Stimulated activated effector memory CD8-positive, alpha-beta T cell treated with anti-CD3 and anti-CD28 coated beads, Interleukin-12 subunit alpha, Interleukin-12 subunit beta, amount 100 ng/mL, for 72 hours (primary cell): ENCODE data around the gene IFIT5.
A peak's percentile ranks its signal among the peaks of the same experiment; 100 is the strongest.
"Not testable (repeated sequence)": the region's sequence is repeated elsewhere in the genome, so short reads cannot be mapped to it uniquely, and the experiment has no call there.

Experiments used
- ATAC-seq: fragments of 150-1000 bp; cut with Tn5 transposase; 2 replicates; pipeline ENCODE4 v1.10.0; 2021
- DNase-seq, 2 donors: peaks; one replicate each; pipeline ENCODE4 v3.0.0; 2021 to 2022; ENCODE audit warnings: low spot score in 2 of 2
- H3K27ac Mint-ChIP-seq: one replicate; pipeline ENCODE4 v1.8.0; 2022; ENCODE audit warnings: mild to moderate bottlenecking, mixed read lengths
- H3K36me3 Mint-ChIP-seq: one replicate; pipeline ENCODE4 v1.8.0; 2022; ENCODE audit warnings: mild to moderate bottlenecking, mixed read lengths
- H3K4me1 Mint-ChIP-seq: one replicate; pipeline ENCODE4 v1.8.0; 2022; ENCODE audit warnings: mixed read lengths
- H3K4me3 Mint-ChIP-seq: one replicate; pipeline ENCODE4 v1.8.0; 2022; ENCODE audit warnings: mild to moderate bottlenecking, mixed read lengths
- H3K9me3 Mint-ChIP-seq: one replicate; pipeline ENCODE4 v1.8.0; 2022; ENCODE audit warnings: mixed read lengths

The IFIT5 gene

GRCh38 chr10:89410551-89410950, 3.8 kb upstream of the IFIT5 start:
- not testable (repeated sequence) for ATAC-seq, H3K36me3 Mint-ChIP-seq, H3K9me3 Mint-ChIP-seq, H3K4me3 Mint-ChIP-seq
- peak in 1 of 2 donors; percentile 20 for DNase-seq
- H3K4me1 Mint-ChIP-seq, result peaks cover 17% of the 10 kb centered on the region
- peak overlapping the region; percentile 57 for H3K27ac Mint-ChIP-seq

GRCh38 chr10:89411135-89411534, 3.2 kb upstream of the IFIT5 start:
- H3K4me3 Mint-ChIP-seq, DNase-seq, ATAC-seq, H3K36me3 Mint-ChIP-seq, H3K9me3 Mint-ChIP-seq: not testable (repeated sequence)
- peak overlapping the region; percentile 57 for H3K27ac Mint-ChIP-seq
- H3K4me1 Mint-ChIP-seq, result peaks cover 22% of the 10 kb centered on the region

GRCh38 chr10:89412276-89412675, 2.1 kb upstream of the IFIT5 start:
- not testable (repeated sequence) for H3K27ac Mint-ChIP-seq, H3K4me3 Mint-ChIP-seq, H3K9me3 Mint-ChIP-seq, ATAC-seq, H3K36me3 Mint-ChIP-seq
- DNase-seq, result peak in 1 of 2 donors; percentile 47
- peaks cover 30% of the 10 kb centered on the region for H3K4me1 Mint-ChIP-seq

GRCh38 chr10:89413398-89413912, 913 bp upstream of the IFIT5 start:
- ATAC-seq (no peak), DNase-seq (peak in 1 of 2 donors; percentile 36)
- Mint-ChIP-seq H3K4me1 (peaks cover 42% of the 10 kb centered on the region), H3K36me3 (peaks cover 13% of the 10 kb centered on the region), H3K9me3 (no peaks in the 10 kb centered on the region), H3K27ac (peak overlapping the region; percentile 96), H3K4me3 (peak overlapping the region; percentile 94)

GRCh38 chr10:89414879-89415821, 782 bp downstream of the IFIT5 start:
- Mint-ChIP-seq H3K4me3 (peak overlapping the region; percentile 94), H3K36me3 (peaks cover 23% of the 10 kb centered on the region), H3K27ac (peak overlapping the region; percentile 96), H3K9me3 (no peaks in the 10 kb centered on the region), H3K4me1 (peaks cover 42% of the 10 kb centered on the region)
- DNase-seq, result peak in 1 of 2 donors; percentile 29
- peak; percentile 63 for ATAC-seq

- peaks cover 41% of the 10 kb centered on the region for H3K4me1 Mint-ChIP-seq
Observed at GRCh38 chr10:89416465-89416864, 2.1 kb downstream of the IFIT5 start.

GRCh38 chr10:89419548-89419947, 5.2 kb downstream of the IFIT5 start:
- no peak overlapping the region for H3K4me3 Mint-ChIP-seq
- peak overlapping the region; percentile 14 for H3K27ac Mint-ChIP-seq
- H3K4me1 Mint-ChIP-seq, result peaks cover 36% of the 10 kb centered on the region
- DNase-seq (peak in 1 of 2 donors; percentile 30), ATAC-seq (no peak)
- peaks cover 29% of the 10 kb centered on the region for H3K36me3 Mint-ChIP-seq
- no peaks in the 10 kb centered on the region for H3K9me3 Mint-ChIP-seq

More at GRCh38 chr10:89416465-89416864, 2.1 kb downstream of the IFIT5 start:
- ATAC-seq, result no peak
- peaks cover 29% of the 10 kb centered on the region for H3K36me3 Mint-ChIP-seq
- peak overlapping the region; percentile 94 for H3K4me3 Mint-ChIP-seq
- peak in 1 of 2 donors; percentile 46 for DNase-seq
- H3K27ac Mint-ChIP-seq, result peak overlapping the region; percentile 96
- H3K9me3 Mint-ChIP-seq, result no peaks in the 10 kb centered on the region

- Mint-ChIP-seq H3K36me3 (peaks cover 29% of the 10 kb centered on the region), H3K4me3 (no peak overlapping the region), H3K9me3 (no peaks in the 10 kb centered on the region), H3K27ac (no peak overlapping the region), H3K4me1 (peaks cover 26% of the 10 kb centered on the region)
- ATAC-seq (no peak), DNase-seq (peak in 1 of 2 donors; percentile 25)
Observed at GRCh38 chr10:89421018-89421476, 6.7 kb downstream of the IFIT5 start.

- Mint-ChIP-seq H3K36me3 (peaks cover 7% of the 10 kb centered on the region), H3K4me1 (peaks cover 6% of the 10 kb centered on the region), H3K27ac (no peak overlapping the region), H3K9me3 (no peaks in the 10 kb centered on the region), H3K4me3 (no peak overlapping the region)
- no peak for DNase-seq
- ATAC-seq, result no peak
Observed at GRCh38 chr10:89425000-89425399, 10.6 kb downstream of the IFIT5 start.

GRCh38 chr10:89426230-89426868, 12.0 kb downstream of the IFIT5 start:
- DNase-seq (no peak), ATAC-seq (peak; percentile 65)
- H3K27ac Mint-ChIP-seq, result no peak overlapping the region
- no peaks in the 10 kb centered on the region for H3K36me3 Mint-ChIP-seq
- peaks cover under 1% of the 10 kb centered on the region for H3K4me1 Mint-ChIP-seq
- no peak overlapping the region for H3K4me3 Mint-ChIP-seq
- no peaks in the 10 kb centered on the region for H3K9me3 Mint-ChIP-seq

- H3K4me3 Mint-ChIP-seq, result no peak overlapping the region
- H3K9me3 Mint-ChIP-seq, result no peaks in the 10 kb centered on the region
- H3K27ac Mint-ChIP-seq, result no peak overlapping the region
- no peaks in the 10 kb centered on the region for H3K36me3 Mint-ChIP-seq
- no peaks in the 10 kb centered on the region for H3K4me1 Mint-ChIP-seq
- no peak for DNase-seq
- no peak for ATAC-seq
Observed at GRCh38 chr10:89427629-89428028, 13.3 kb downstream of the IFIT5 start.

GRCh38 chr10:89428877-89429276, 14.5 kb downstream of the IFIT5 start:
- Mint-ChIP-seq H3K9me3 (no peaks in the 10 kb centered on the region), H3K4me3 (no peak overlapping the region), H3K4me1 (no peaks in the 10 kb centered on the region), H3K36me3 (no peaks in the 10 kb centered on the region), H3K27ac (no peak overlapping the region)
- ATAC-seq (no peak), DNase-seq (no peak)

GRCh38 chr10:89431977-89432376, 17.6 kb downstream of the IFIT5 start:
- no peak for ATAC-seq
- Mint-ChIP-seq H3K4me1 (no peaks in the 10 kb centered on the region), H3K36me3 (no peaks in the 10 kb centered on the region), H3K9me3 (no peaks in the 10 kb centered on the region), H3K4me3 (no peak overlapping the region), H3K27ac (no peak overlapping the region)
- DNase-seq, result no peak

- H3K4me3 Mint-ChIP-seq, result no peak overlapping the region
- no peak for DNase-seq
- H3K9me3 Mint-ChIP-seq, result no peaks in the 10 kb centered on the region
- H3K36me3 Mint-ChIP-seq, result no peaks in the 10 kb centered on the region
- no peaks in the 10 kb centered on the region for H3K4me1 Mint-ChIP-seq
- no peak overlapping the region for H3K27ac Mint-ChIP-seq
- no peak for ATAC-seq
Observed at GRCh38 chr10:89438525-89438924, 24.2 kb downstream of the IFIT5 start.

GRCh38 chr10:89440226-89441009, 26.1 kb downstream of the IFIT5 start:
- Mint-ChIP-seq H3K36me3 (no peaks in the 10 kb centered on the region), H3K4me1 (no peaks in the 10 kb centered on the region), H3K4me3 (no peak overlapping the region), H3K9me3 (no peaks in the 10 kb centered on the region), H3K27ac (no peak overlapping the region)
- DNase-seq (no peak), ATAC-seq (no peak)
